Lower lobe of right lung (tissue), 2 donors: ENCODE measurements around the gene PLK3. TPM values are rescaled to one million over a fixed set of nuclear protein-coding genes. Genes with fewer than 3 reads are reported as not detected.

Experiments
- ATAC-seq, 2 donors: fragments of 200-7000 bp; cut with Tn5 transposase; one replicate each; pipeline ENCODE4 v1.9.1; 2020 to 2022; ENCODE audit warnings: mild to moderate bottlenecking in 2 of 2, moderate library complexity in 2 of 2
- DNase-seq: peaks from one replicate; pipeline ENCODE4 v3.0.0-alpha.2; 2020
- H3K27ac ChIP-seq: fragments of 200-600 bp; one replicate; pipeline ENCODE4 v1.8.0; 2022
- H3K27me3 ChIP-seq: fragments of 200-600 bp; one replicate; pipeline ENCODE4 v1.8.0; 2022; ENCODE audit warnings: low read depth
- H3K36me3 ChIP-seq: fragments of 200-600 bp; one replicate; pipeline ENCODE4 v1.8.0; 2022; ENCODE audit warnings: mild to moderate bottlenecking
- H3K4me1 ChIP-seq: fragments of 200-600 bp; one replicate; pipeline ENCODE4 v1.8.0; 2022
- H3K4me3 ChIP-seq: fragments of 200-600 bp; one replicate; pipeline ENCODE4 v1.8.0; 2022; ENCODE audit warnings: mild to moderate bottlenecking
- H3K9me3 ChIP-seq: fragments of 200-600 bp; one replicate; pipeline ENCODE4 v1.8.0; 2022
- CTCF ChIP-seq: fragments of 200-600 bp; IDR thresholded peaks from one replicate; pipeline ENCODE4 v1.8.0; 2022; ENCODE audit warnings: antibody characterized with exemption, mild to moderate bottlenecking
- intact Hi-C: fragments of 100-400 bp; cut with DNase I; formaldehyde crosslinking; loops from one replicate; pipeline ENCODE4 v1.11.0; 2022
- total RNA-seq: library from RNA; stranded (reverse); fragmentation: NEBNext Ultra II Directional; extraction: Animal tissue kit (Norgen Biotek cat#: 25700); gene quantifications from one replicate; pipeline ENCODE4 v1.2.1, GENCODE V29; 2021
- donor health status: DM: no; HTN: yes; CAD: no; lungs with severe emphysema.

Gene PLK3
- total RNA-seq, 1 donor from 2014 or later, result 27.7 TPM

- Histone ChIP-seq H3K4me1 (peaks cover 29% of the 10 kb centered on the region), H3K27ac (peak within 1 kb of the TSS; percentile 98), H3K27me3 (no peaks in the 10 kb centered on the region), H3K36me3 (peaks cover 41% of the 10 kb centered on the region), H3K4me3 (peak within 1 kb of the TSS; percentile 97), H3K9me3 (no peaks in the 10 kb centered on the region)
- intact Hi-C loops, result no loop called here
- TF ChIP-seq CTCF, result no peak
- peak; percentile 93 for DNase-seq
- peak; percentile 93 to 96 for ATAC-seq
Measured at GRCh38 chr1:44775078-44775929, 24.9 kb upstream of the PLK3 start, which contains the start of gene RPS8. Gene RPS8 (plus strand): TSS chr1:44775540. CDS start chr1:44775597, 57 bp downstream.

DNA sequence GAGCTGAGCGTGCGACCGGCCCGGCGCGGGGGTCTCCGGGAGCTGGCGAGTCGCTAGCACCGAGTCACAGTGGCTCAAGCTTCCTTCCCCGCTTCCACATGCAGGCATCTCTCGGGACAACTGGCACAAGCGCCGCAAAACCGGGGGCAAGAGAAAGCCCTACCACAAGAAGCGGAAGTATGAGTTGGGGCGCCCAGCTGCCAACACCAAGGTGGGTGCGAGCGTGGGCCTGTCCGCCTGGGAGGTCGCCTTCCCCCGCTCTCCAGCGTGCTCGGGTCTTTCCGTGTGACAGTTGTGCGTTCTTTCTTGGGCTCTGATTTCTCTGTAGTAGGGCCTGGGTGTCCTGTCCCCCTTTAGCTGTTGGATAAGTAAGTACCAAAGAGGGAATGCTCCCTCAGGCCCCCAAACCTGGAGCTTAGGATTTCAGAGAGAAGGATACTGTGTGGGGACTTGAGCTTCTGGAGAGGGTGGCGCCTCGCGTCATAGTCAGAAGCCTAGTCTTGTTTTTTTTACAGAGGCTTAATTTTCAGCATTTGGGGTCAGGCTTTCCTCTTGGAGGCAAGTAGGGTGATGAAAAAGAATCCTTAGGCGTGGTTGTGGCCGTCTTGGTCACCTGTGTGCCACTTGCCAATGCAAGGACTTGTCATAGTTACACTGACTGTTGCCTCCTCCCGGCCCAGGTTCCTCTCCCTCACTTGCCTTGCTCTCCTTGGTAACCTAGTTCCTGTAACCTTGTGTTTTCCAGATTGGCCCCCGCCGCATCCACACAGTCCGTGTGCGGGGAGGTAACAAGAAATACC, 24.0 kb upstream of the PLK3 start:
- ATAC-seq (peak; percentile 30 to 38), DNase-seq (no peak)
- no peak for TF ChIP-seq CTCF
- peaks cover 29% of the 10 kb centered on the region for H3K4me1 ChIP-seq
- H3K27ac ChIP-seq, result peak overlapping the region; percentile 98
- intact Hi-C loops, result no loop called here
- H3K27me3 ChIP-seq, result no peaks in the 10 kb centered on the region
- H3K9me3 ChIP-seq, result no peaks in the 10 kb centered on the region
- H3K4me3 ChIP-seq, result peak overlapping the region; percentile 97
- H3K36me3 ChIP-seq, result peaks cover 49% of the 10 kb centered on the region

DNA sequence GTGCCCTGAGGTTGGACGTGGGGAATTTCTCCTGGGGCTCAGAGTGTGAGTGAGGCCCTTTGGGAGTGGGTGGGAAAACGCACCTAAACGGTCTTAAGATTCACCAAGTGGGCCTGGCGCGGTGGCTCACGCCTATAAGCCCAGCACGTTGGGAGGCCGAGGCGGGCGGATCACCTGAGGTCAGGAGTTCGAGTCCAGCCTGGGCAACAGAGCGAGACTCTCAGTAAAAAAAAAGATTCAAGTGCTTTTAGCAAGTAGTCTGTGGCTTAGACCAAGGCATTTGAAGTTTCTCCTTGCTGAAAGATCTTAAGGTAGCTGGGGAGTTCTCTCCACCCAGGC, 23.5 kb upstream of the PLK3 start:
- no peaks in the 10 kb centered on the region for H3K27me3 ChIP-seq
- peak overlapping the region; percentile 97 for H3K4me3 ChIP-seq
- DNase-seq (no peak), ATAC-seq (no peak)
- peaks cover 55% of the 10 kb centered on the region for H3K36me3 ChIP-seq
- peak overlapping the region; percentile 98 for H3K27ac ChIP-seq
- TF ChIP-seq CTCF, result no peak
- peaks cover 29% of the 10 kb centered on the region for H3K4me1 ChIP-seq
- no peaks in the 10 kb centered on the region for H3K9me3 ChIP-seq
- intact Hi-C loops, result no loop called here

- intact Hi-C loops, result no loop called here
- Histone ChIP-seq H3K4me3 (no peak overlapping the region), H3K27ac (no peak overlapping the region), H3K36me3 (peaks cover 55% of the 10 kb centered on the region), H3K4me1 (peaks cover 29% of the 10 kb centered on the region), H3K9me3 (no peaks in the 10 kb centered on the region), H3K27me3 (no peaks in the 10 kb centered on the region)
- ATAC-seq (no peak), DNase-seq (no peak)
- TF ChIP-seq CTCF, result no peak
Measured at GRCh38 chr1:44777547-44777946, 22.6 kb upstream of the PLK3 start.

GRCh38 chr1:44777969-44778635, 22.1 kb upstream of the PLK3 start:
- intact Hi-C loops, result no loop called here
- Histone ChIP-seq H3K9me3 (no peaks in the 10 kb centered on the region), H3K4me3 (no peak overlapping the region), H3K27me3 (no peaks in the 10 kb centered on the region), H3K36me3 (peaks cover 55% of the 10 kb centered on the region), H3K27ac (no peak overlapping the region), H3K4me1 (peaks cover 29% of the 10 kb centered on the region)
- ATAC-seq (no peak), DNase-seq (no peak)
- no peak for TF ChIP-seq CTCF
